CD4-positive, alpha-beta memory T cell (primary cell): ENCODE data around the gene OBP2B. TPM values are rescaled to one million over a fixed set of nuclear protein-coding genes. Genes with fewer than 3 reads are reported as not detected.
"Not testable (repeated sequence)": the region's sequence is repeated elsewhere in the genome, so short reads cannot be mapped to it uniquely, and the experiment has no call there.

Experiments
- CTCF ChIA-PET: fragments of 350-600 bp; sonication (Branson Sonifier 250); formaldehyde crosslinking; loops from one replicate; lab custom pipeline; 2021; ENCODE audit warnings: inconsistent platforms; ENCODE audit not compliant: partially characterized antibody; lab: Charles Lee
- POLR2A ChIA-PET: fragments of 350-600 bp; sonication (Branson Sonifier 250); formaldehyde crosslinking; loops from one replicate; lab custom pipeline; 2021; ENCODE audit not compliant: partially characterized antibody; lab: Charles Lee
- DNase-seq, 5 donors: peaks; one replicate each; pipeline versions ENCODE4 v3.0.0 to v3.0.0-alpha.2; 2020 to 2022; ENCODE audit warnings: mixed read lengths in 1 of 5
- H3K27ac ChIP-seq: one replicate; pipeline ENCODE4 v1.7.0; 2013; ENCODE audit warnings: low read depth, low read length
- H3K27me3 ChIP-seq: 2 replicates; pipeline ENCODE4 v1.7.0; 2013; ENCODE audit warnings: mild to moderate bottlenecking, low read length, moderate library complexity; ENCODE audit not compliant: insufficient read depth
- H3K36me3 ChIP-seq: 2 replicates; pipeline ENCODE4 v1.7.0; 2013; ENCODE audit warnings: mild to moderate bottlenecking, low read length, moderate library complexity; ENCODE audit not compliant: insufficient read depth
- H3K4me1 ChIP-seq: 2 replicates; pipeline ENCODE4 v1.7.0; 2013; ENCODE audit warnings: mild to moderate bottlenecking, low read length, moderate library complexity; ENCODE audit not compliant: insufficient read depth
- H3K4me3 ChIP-seq, 2 donors: one replicate each; pipeline ENCODE4 v1.7.0; 2013; ENCODE audit warnings: low read length in 2 of 2, mild to moderate bottlenecking in 1 of 2
- H3K9me3 ChIP-seq, 2 donors: one replicate each; pipeline ENCODE4 v1.7.0; 2013; ENCODE audit warnings: low read length in 2 of 2, control low read depth in 1 of 2; ENCODE audit not compliant: control insufficient read depth in 1 of 2
- H3K27ac Mint-ChIP-seq, 7 donors: one replicate each; pipeline ENCODE4 v1.8.0; 2020 to 2021; ENCODE audit warnings: mixed read lengths in 7 of 7, mild to moderate bottlenecking in 6 of 7, inconsistent platforms in 3 of 7, moderate library complexity in 3 of 7
- H3K27me3 Mint-ChIP-seq, 2 donors: one replicate each; pipeline ENCODE4 v1.8.0; 2020 to 2021; ENCODE audit warnings: mixed read lengths in 2 of 2
- H3K36me3 Mint-ChIP-seq, 2 donors: one replicate each; pipeline ENCODE4 v1.8.0; 2020 to 2021; ENCODE audit warnings: mixed read lengths in 2 of 2, inconsistent platforms in 1 of 2, mild to moderate bottlenecking in 1 of 2
- H3K4me1 Mint-ChIP-seq, 4 donors: one replicate each; pipeline ENCODE4 v1.8.0; 2020 to 2021; ENCODE audit warnings: mixed read lengths in 4 of 4, mild to moderate bottlenecking in 1 of 4
- H3K4me3 Mint-ChIP-seq, 8 donors: one replicate each; pipeline ENCODE4 v1.8.0; 2020 to 2021; ENCODE audit warnings: mixed read lengths in 8 of 8, mild to moderate bottlenecking in 7 of 8, moderate library complexity in 6 of 8, inconsistent platforms in 3 of 8
- H3K9me3 Mint-ChIP-seq, 8 donors: one replicate each; pipeline ENCODE4 v1.8.0; 2020 to 2021; ENCODE audit warnings: mixed read lengths in 8 of 8, mild to moderate bottlenecking in 5 of 8, inconsistent platforms in 3 of 8, moderate library complexity in 1 of 8
- intact Hi-C: fragments of 100-400 bp; cut with micrococcal nuclease; formaldehyde crosslinking; loops from one replicate; pipeline ENCODE4 v1.15.1; 2023
- polyA plus RNA-seq, 2 donors: library from polyadenylated mRNA; unstranded; fragments of 300-500 nt; fragmentation: Illumina TruSeq; gene quantifications; one replicate each; pipeline ENCODE4 v1.2.3, GENCODE V29; 2021
- total RNA-seq, 2 experiments: library from RNA; stranded (reverse); gene quantifications; one replicate each; pipeline ENCODE4 v1.2.3, GENCODE V29; 2021

The OBP2B gene, protein sequence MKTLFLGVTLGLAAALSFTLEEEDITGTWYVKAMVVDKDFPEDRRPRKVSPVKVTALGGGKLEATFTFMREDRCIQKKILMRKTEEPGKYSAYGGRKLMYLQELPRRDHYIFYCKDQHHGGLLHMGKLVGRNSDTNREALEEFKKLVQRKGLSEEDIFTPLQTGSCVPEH
- total RNA-seq: not detected
- not detected for polyA plus RNA-seq

GRCh38 chr9:133208880-133209300, at the start of gene OBP2B:
Gene OBP2B, minus strand, starts transcription at chr9:133209250. Its CDS starts 51 bp downstream, at chr9:133209199.
- intact Hi-C loops, H3K36me3 Mint-ChIP-seq, H3K4me3 ChIP-seq, H3K9me3 Mint-ChIP-seq, H3K27me3 ChIP-seq, H3K9me3 ChIP-seq, H3K27ac ChIP-seq, H3K4me1 ChIP-seq, H3K36me3 ChIP-seq, DNase-seq, H3K27ac Mint-ChIP-seq, POLR2A ChIA-PET, H3K4me3 Mint-ChIP-seq, H3K4me1 Mint-ChIP-seq: not testable (repeated sequence)
- CTCF ChIA-PET: interaction anchor here (0.6 kb wide), 1 partner anchor 24 kb away, joined by 3 read pairs; no protein-coding TSS in a partner anchor
- H3K27me3 Mint-ChIP-seq: peaks cover 14 to 18% of the 10 kb centered on the region in 2 donors

GRCh38 chr9:133258061-133259015, 49.3 kb upstream of the OBP2B start:
- ChIA-PET POLR2A (no interaction called here), CTCF (no interaction called here)
- Mint-ChIP-seq H3K27me3 (peaks cover 0 to 7% of the 10 kb centered on the region in 2 donors), H3K4me1 (peaks cover 0 to 3% (median 0%) of the 10 kb centered on the region in 4 donors), H3K9me3 (peaks cover 0 to 2% (median 0%) of the 10 kb centered on the region in 8 donors), H3K27ac (no peak overlapping the region), H3K36me3 (no peaks in the 10 kb centered on the region), H3K4me3 (no peak overlapping the region)
- Histone ChIP-seq H3K27ac (no peak overlapping the region), H3K9me3 (no peaks in the 10 kb centered on the region), H3K4me1 (no peaks in the 10 kb centered on the region), H3K4me3 (no peak overlapping the region), H3K36me3 (no peaks in the 10 kb centered on the region), H3K27me3 (no peaks in the 10 kb centered on the region)
- intact Hi-C loops: no loop called here
- DNase-seq: no peak

DNA sequence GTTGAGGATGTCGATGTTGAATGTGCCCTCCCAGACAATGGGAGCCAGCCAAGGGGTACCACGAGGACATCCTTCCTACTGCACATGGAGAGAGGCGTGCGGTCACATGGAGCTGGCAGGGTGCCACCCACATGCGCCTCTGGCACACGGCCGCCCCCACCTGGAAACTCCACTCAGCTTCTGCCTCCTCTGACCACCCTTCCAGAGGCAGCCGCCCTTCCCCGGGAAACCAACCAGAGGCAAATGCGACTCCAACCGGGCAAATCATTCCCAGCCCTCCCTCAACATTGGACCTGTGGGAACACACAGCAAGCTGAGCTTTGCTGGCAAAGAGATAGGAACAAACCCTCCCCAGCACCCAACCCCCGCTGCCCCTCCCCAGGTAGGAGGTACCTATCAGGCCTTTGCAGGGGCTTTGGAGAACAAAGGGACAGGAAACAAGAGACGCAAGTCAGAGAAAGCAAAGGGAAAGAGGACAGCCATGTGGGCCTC, 48.5 kb upstream of the OBP2B start:
- CTCF ChIA-PET: no interaction called here
- no peak for DNase-seq
- peaks cover 0 to 2% (median 0%) of the 10 kb centered on the region in 8 donors for H3K9me3 Mint-ChIP-seq
- no peak overlapping the region for H3K27ac Mint-ChIP-seq
- Histone ChIP-seq H3K4me3 (no peak overlapping the region), H3K36me3 (no peaks in the 10 kb centered on the region), H3K4me1 (peaks cover under 1% of the 10 kb centered on the region), H3K27me3 (no peaks in the 10 kb centered on the region), H3K9me3 (no peaks in the 10 kb centered on the region), H3K27ac (no peak overlapping the region)
- no peak overlapping the region for H3K4me3 Mint-ChIP-seq
- intact Hi-C loops: no loop called here
- H3K4me1 Mint-ChIP-seq: peaks cover 0 to 6% (median 0%) of the 10 kb centered on the region in 4 donors
- H3K27me3 Mint-ChIP-seq: peaks cover 3 to 8% of the 10 kb centered on the region in 2 donors
- POLR2A ChIA-PET: no interaction called here
- no peaks in the 10 kb centered on the region for H3K36me3 Mint-ChIP-seq

DNA sequence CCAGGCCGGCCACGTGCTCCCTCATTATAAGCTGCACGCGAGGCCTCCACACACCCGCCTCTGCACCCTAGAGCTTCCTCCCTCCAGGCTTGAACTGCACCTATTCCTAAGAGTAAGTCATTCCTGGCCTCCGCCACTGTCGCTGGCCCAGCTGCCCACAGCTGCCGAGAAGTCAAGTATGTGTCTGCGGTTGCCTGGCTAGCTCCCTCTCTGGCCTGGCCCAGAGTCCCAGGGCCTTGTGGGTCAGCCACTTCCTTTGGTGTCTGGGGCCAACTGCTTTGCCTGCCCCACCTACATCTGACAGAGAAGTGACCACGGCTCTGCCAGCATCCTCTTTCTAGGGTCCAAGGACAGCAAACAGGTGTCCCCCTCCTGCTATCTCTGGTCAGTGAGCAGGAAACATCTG, 47.6 kb upstream of the OBP2B start:
- intact Hi-C loops: no loop called here
- H3K27ac Mint-ChIP-seq: no peak overlapping the region
- H3K27me3 ChIP-seq: no peaks in the 10 kb centered on the region
- H3K27ac ChIP-seq: no peak overlapping the region
- DNase-seq: no peak
- H3K4me3 ChIP-seq: no peak overlapping the region
- H3K4me1 Mint-ChIP-seq: peaks cover 0 to 6% (median 0%) of the 10 kb centered on the region in 4 donors
- no peak overlapping the region for H3K4me3 Mint-ChIP-seq
- peaks cover 3 to 8% of the 10 kb centered on the region in 2 donors for H3K27me3 Mint-ChIP-seq
- H3K36me3 Mint-ChIP-seq: no peaks in the 10 kb centered on the region
- H3K9me3 ChIP-seq: no peaks in the 10 kb centered on the region
- peaks cover 9% of the 10 kb centered on the region for H3K4me1 ChIP-seq
- ChIA-PET CTCF (interaction anchor here (1.0 kb wide), 1 partner anchor 18 kb away, joined by 3 read pairs; no protein-coding TSS in a partner anchor), POLR2A (no interaction called here)
- H3K9me3 Mint-ChIP-seq: peaks cover 0 to 2% (median 0%) of the 10 kb centered on the region in 8 donors
- no peaks in the 10 kb centered on the region for H3K36me3 ChIP-seq

DNA sequence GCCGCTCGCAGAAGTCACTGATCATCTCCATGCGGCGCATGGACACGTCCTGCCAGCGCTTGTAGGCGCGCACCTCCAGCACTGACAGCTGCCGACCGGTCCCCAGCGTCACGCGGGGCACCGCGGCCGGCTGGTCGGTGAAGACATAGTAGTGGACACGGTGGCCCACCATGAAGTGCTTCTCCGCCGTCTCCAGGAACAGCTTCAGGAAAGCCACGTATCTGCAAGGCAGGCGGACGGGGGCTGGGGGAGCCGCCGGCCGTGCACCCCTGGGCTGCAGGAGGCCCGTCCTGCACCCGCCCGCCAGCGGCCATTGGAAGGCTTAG, 47.0 kb upstream of the OBP2B start:
- Histone ChIP-seq H3K9me3 (no peaks in the 10 kb centered on the region), H3K4me3 (no peak overlapping the region), H3K36me3 (no peaks in the 10 kb centered on the region), H3K27me3 (no peaks in the 10 kb centered on the region), H3K4me1 (peaks cover 10% of the 10 kb centered on the region), H3K27ac (no peak overlapping the region)
- Mint-ChIP-seq H3K27ac (no peak overlapping the region), H3K4me1 (peaks cover 0 to 6% (median 0%) of the 10 kb centered on the region in 4 donors), H3K9me3 (peaks cover 0 to 2% (median 0%) of the 10 kb centered on the region in 8 donors), H3K36me3 (no peaks in the 10 kb centered on the region), H3K27me3 (peaks cover 3 to 8% of the 10 kb centered on the region in 2 donors), H3K4me3 (no peak overlapping the region)
- intact Hi-C loops: no loop called here
- ChIA-PET CTCF (interaction anchor here (1.0 kb wide), 1 partner anchor 18 kb away, joined by 3 read pairs; no protein-coding TSS in a partner anchor), POLR2A (no interaction called here)
- no peak for DNase-seq

GRCh38 chr9:133255371-133256135, 46.5 kb upstream of the OBP2B start:
- Mint-ChIP-seq H3K9me3 (peaks cover 0 to 2% (median 0%) of the 10 kb centered on the region in 8 donors), H3K36me3 (no peaks in the 10 kb centered on the region), H3K4me3 (no peak overlapping the region), H3K27me3 (peaks cover 3 to 6% of the 10 kb centered on the region in 2 donors), H3K4me1 (peaks cover 0 to 6% (median 0%) of the 10 kb centered on the region in 4 donors), H3K27ac (no peak overlapping the region)
- Histone ChIP-seq H3K4me1 (peaks cover 10% of the 10 kb centered on the region), H3K27ac (no peak overlapping the region), H3K9me3 (no peaks in the 10 kb centered on the region), H3K4me3 (no peak overlapping the region), H3K36me3 (no peaks in the 10 kb centered on the region), H3K27me3 (no peaks in the 10 kb centered on the region)
- POLR2A ChIA-PET: no interaction called here
- no peak for DNase-seq
- CTCF ChIA-PET: no interaction called here
- intact Hi-C loops: no loop called here
